Stimulated activated effector memory CD8-positive, alpha-beta T cell treated with anti-CD3 and anti-CD28 coated beads, Interleukin-12 subunit alpha, Interleukin-12 subunit beta, amount 100 ng/mL, for 72 hours (primary cell): Measurements from ENCODE around the gene GMCL1.

Experiments used
- ATAC-seq: fragments of 150-1000 bp; cut with Tn5 transposase; 2 replicates; pipeline ENCODE4 v1.10.0; 2021
- DNase-seq, 2 donors: peaks; one replicate each; pipeline ENCODE4 v3.0.0; 2021 to 2022; ENCODE audit warnings: low spot score in 2 of 2
- H3K27ac Mint-ChIP-seq: one replicate; pipeline ENCODE4 v1.8.0; 2022; ENCODE audit warnings: mild to moderate bottlenecking, mixed read lengths
- H3K36me3 Mint-ChIP-seq: one replicate; pipeline ENCODE4 v1.8.0; 2022; ENCODE audit warnings: mild to moderate bottlenecking, mixed read lengths
- H3K4me1 Mint-ChIP-seq: one replicate; pipeline ENCODE4 v1.8.0; 2022; ENCODE audit warnings: mixed read lengths
- H3K4me3 Mint-ChIP-seq: one replicate; pipeline ENCODE4 v1.8.0; 2022; ENCODE audit warnings: mild to moderate bottlenecking, mixed read lengths
- H3K9me3 Mint-ChIP-seq: one replicate; pipeline ENCODE4 v1.8.0; 2022; ENCODE audit warnings: mixed read lengths

GMCL1 gene

GRCh38 chr2:69829256-69830044 lies at the start of gene GMCL1:
TSS of gene GMCL1 (plus strand) at chr2:69829660. CDS start at chr2:69829893, 233 bp downstream.
- peak within 1 kb of the TSS; percentile 93 for H3K4me3 Mint-ChIP-seq
- peaks cover 37% of the 10 kb centered on the region for H3K4me1 Mint-ChIP-seq

GRCh38 chr2:69780921-69781320 lies 48.5 kb upstream of the GMCL1 start:
- no peak for DNase-seq
- Mint-ChIP-seq H3K36me3 (no peaks in the 10 kb centered on the region), H3K4me3 (no peak overlapping the region), H3K4me1 (peaks cover 19% of the 10 kb centered on the region), H3K27ac (no peak overlapping the region), H3K9me3 (no peaks in the 10 kb centered on the region)
- ATAC-seq = no peak

More at GRCh38 chr2:69829256-69830044, at the start of gene GMCL1:
- peak; percentile 99 to 100 for DNase-seq
- peak; percentile 96 for ATAC-seq
- H3K9me3 Mint-ChIP-seq = no peaks in the 10 kb centered on the region
- H3K27ac Mint-ChIP-seq = peak within 1 kb of the TSS; percentile 97
- H3K36me3 Mint-ChIP-seq = peaks cover 48% of the 10 kb centered on the region

DNA sequence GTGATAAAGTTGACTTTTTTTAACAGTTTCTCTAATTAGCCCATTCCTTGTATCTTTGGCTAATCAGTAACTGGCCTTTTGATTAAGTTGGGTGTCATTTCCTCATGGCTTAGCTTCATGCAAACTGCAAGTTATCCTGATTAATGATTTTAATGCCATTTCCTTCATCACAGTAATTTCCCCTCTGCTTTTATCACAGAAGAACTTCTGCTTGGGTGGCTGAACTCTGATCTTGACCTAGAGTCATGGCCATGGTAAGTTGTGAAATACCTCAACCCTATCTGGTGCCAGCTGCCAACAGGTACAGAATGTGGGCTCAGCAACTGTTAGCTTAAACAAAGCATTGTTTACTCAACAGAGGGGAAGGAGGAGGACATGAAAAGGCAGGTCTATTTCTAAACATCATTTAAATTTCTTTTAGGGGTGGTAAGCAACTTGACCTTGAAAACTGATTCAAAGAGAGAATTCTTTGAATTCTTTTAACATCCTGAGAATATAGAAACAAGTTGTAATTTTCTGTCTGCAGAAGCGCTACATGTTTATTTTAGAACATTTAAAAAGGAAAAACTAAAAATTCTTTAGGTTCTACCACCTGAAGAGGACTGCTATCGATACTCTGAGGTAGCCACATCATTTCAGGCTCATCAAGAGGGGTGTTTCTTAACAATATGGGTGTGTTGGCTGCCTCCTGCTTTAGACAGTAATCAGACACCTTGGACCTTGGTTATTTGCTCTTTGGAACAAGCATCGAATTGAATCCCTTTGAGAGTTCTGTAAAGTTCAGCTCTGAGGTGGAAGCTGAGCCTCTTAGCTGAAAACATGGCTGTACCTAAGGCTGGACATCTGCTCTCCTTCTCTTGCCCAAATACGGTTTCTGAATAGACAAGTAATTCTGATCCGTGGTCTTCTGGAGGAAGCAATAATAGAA lies 47.9 kb upstream of the GMCL1 start:
- Mint-ChIP-seq H3K27ac (no peak overlapping the region), H3K36me3 (no peaks in the 10 kb centered on the region), H3K4me3 (no peak overlapping the region), H3K4me1 (peaks cover 17% of the 10 kb centered on the region), H3K9me3 (no peaks in the 10 kb centered on the region)
- ATAC-seq (no peak), DNase-seq (no peak)

DNA sequence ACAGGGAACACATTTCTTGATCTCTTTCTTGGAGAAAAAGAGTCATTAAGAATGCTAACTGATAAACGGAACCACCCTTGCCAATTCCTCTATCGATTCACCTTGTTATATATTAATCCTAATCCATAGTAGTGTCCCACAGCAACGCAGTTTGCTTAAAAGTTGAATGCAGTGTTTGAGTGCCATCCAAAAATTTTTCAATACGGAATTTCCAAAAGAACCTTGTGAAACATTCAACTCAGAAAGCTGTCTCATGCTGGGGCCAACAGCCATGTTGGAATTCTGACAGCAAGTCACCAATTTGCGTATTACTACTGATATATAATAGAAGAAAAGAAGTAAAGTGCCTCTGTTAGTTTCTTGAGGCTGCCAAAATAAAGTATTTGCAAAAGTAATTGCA lies 45.2 kb upstream of the GMCL1 start:
- ATAC-seq = no peak
- Mint-ChIP-seq H3K4me3 (no peak overlapping the region), H3K27ac (no peak overlapping the region), H3K36me3 (peaks cover 8% of the 10 kb centered on the region), H3K9me3 (no peaks in the 10 kb centered on the region), H3K4me1 (peaks cover 17% of the 10 kb centered on the region)
- no peak for DNase-seq

DNA sequence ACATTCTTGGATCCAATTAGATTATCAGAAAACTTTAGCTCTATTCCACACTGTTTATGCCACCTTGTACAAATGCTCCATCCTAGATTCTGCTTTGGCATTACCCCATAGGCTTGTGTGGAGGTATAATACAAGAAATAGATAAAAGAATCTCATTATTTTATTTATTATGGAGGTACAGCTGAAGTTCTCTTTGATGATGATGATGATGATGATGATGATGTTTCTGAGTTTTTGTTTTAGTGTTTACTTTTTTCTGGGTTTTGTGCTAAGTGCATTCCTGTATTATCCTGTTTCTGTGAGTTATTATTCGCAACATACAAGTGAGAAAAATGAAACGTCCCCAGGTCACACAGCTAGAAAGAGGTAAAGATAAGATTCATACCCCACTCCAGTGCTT lies 44.1 kb upstream of the GMCL1 start:
- H3K27ac Mint-ChIP-seq = no peak overlapping the region
- H3K36me3 Mint-ChIP-seq = peaks cover 8% of the 10 kb centered on the region
- H3K9me3 Mint-ChIP-seq = no peaks in the 10 kb centered on the region
- ATAC-seq (no peak), DNase-seq (no peak)
- H3K4me3 Mint-ChIP-seq = no peak overlapping the region
- H3K4me1 Mint-ChIP-seq = peaks cover 21% of the 10 kb centered on the region

DNA sequence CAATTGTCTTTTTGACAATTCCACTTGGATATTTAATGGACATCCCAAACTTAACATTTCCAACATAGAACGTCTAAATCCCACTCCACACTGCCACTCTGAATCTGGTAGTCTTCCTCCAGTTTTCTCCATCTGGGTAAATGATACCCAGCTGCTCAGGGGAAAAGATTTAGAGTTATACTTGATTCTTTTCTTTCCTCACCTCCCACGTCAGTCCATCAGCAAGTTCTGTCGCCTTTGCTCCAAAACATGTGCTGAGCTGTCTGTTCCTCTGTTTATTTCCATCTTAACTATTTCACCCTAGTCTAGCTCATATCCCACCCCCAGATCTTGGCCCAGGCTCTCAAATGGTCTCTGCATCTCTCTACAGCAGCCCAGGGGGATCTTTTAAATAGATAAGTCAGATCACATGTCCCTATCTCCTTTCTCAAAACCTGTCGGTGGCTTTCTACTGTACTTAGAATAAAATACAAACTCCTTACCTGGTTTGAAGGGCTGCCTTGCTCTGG lies 43.4 kb upstream of the GMCL1 start:
- H3K4me3 Mint-ChIP-seq = no peak overlapping the region
- peaks cover 8% of the 10 kb centered on the region for H3K36me3 Mint-ChIP-seq
- no peaks in the 10 kb centered on the region for H3K9me3 Mint-ChIP-seq
- no peak overlapping the region for H3K27ac Mint-ChIP-seq
- ATAC-seq = no peak
- no peak for DNase-seq
- peaks cover 22% of the 10 kb centered on the region for H3K4me1 Mint-ChIP-seq

- no peak overlapping the region for H3K4me3 Mint-ChIP-seq
Observed at GRCh38 chr2:69789175-69789721, 40.2 kb upstream of the GMCL1 start.

DNA sequence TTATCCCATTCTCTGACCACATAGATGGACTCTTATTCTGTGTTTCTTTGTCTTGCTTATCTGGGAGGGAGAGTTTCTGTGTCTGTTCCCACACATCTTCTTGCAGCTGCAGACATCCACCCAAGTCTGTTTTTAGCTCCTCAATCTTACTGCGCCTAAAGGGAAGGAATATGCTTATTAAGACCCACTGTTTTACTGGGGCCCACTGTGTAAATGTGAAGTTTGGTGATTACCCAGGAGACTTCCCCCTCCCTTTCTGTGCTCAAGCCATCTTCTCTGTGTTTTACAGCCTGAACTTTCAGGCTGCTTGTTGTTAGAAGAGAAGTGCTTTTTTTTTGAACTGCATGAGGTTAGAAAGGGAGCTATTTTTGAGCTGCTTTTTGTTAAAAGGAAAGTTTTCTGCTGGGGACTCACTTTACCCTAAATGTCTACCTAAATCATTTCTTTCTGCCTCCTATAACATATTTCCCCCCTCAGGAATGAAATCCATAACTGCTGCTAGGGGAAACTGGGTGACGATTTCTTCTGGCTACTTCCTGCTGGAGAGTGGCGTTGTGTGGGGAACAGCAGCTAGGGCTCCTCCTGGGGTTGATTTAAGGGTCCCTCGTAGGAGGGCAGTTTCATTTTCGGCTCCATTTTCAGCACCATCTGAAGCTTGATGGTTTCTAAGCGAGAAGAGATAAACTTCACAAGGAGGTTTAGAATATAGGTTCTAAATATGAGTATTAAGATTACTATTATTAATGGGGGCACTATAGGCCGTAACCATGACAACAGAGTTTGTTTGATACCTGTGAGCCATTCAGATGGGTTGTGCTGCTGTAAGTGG lies 39.5 kb upstream of the GMCL1 start:
- DNase-seq (no peak), ATAC-seq (no peak)
- H3K9me3 Mint-ChIP-seq = no peaks in the 10 kb centered on the region
- peaks cover 22% of the 10 kb centered on the region for H3K4me1 Mint-ChIP-seq
- H3K36me3 Mint-ChIP-seq = peaks cover 8% of the 10 kb centered on the region
- peak overlapping the region; percentile 80 for H3K27ac Mint-ChIP-seq
- H3K4me3 Mint-ChIP-seq = peak overlapping the region; percentile 38

More at GRCh38 chr2:69789175-69789721, 40.2 kb upstream of the GMCL1 start:
- Mint-ChIP-seq H3K9me3 (no peaks in the 10 kb centered on the region), H3K36me3 (peaks cover 8% of the 10 kb centered on the region), H3K4me1 (peaks cover 22% of the 10 kb centered on the region), H3K27ac (peak overlapping the region; percentile 80)
- ATAC-seq (no peak), DNase-seq (no peak)

GRCh38 chr2:69790601-69790959 lies 38.9 kb upstream of the GMCL1 start:
- Mint-ChIP-seq H3K4me1 (peaks cover 22% of the 10 kb centered on the region), H3K36me3 (peaks cover 8% of the 10 kb centered on the region), H3K9me3 (no peaks in the 10 kb centered on the region), H3K27ac (no peak overlapping the region), H3K4me3 (peak overlapping the region; percentile 38)
- ATAC-seq (no peak), DNase-seq (no peak)

GRCh38 chr2:69791045-69791444 lies 38.4 kb upstream of the GMCL1 start:
- H3K4me1 Mint-ChIP-seq = peaks cover 18% of the 10 kb centered on the region
- no peak overlapping the region for H3K27ac Mint-ChIP-seq
- no peak overlapping the region for H3K4me3 Mint-ChIP-seq
- DNase-seq (no peak), ATAC-seq (no peak)
- peaks cover 8% of the 10 kb centered on the region for H3K36me3 Mint-ChIP-seq
- H3K9me3 Mint-ChIP-seq = no peaks in the 10 kb centered on the region

DNA sequence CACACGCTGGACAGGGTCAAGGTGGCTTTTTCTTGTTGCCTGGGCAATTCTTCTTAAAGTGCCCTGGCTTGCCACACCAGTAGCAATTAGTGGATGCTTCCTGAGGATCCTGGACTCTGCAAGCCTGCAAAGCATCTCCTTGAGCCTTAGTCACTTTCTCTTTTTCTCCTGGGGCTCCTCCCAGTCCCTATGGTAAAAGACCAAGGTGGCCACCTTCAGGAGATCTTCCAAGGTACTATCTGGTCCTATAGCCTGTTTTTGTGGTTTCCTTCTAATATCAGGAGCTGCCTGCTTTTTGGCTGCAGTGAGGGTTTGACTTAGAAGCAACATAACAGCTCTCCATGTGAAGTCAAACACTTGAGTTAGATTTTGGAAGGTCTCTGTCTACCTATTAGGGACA lies 33.3 kb upstream of the GMCL1 start:
- ATAC-seq (no peak), DNase-seq (no peak)
- no peaks in the 10 kb centered on the region for H3K36me3 Mint-ChIP-seq
- peaks cover 12% of the 10 kb centered on the region for H3K4me1 Mint-ChIP-seq
- H3K4me3 Mint-ChIP-seq = no peak overlapping the region
- H3K27ac Mint-ChIP-seq = no peak overlapping the region
- H3K9me3 Mint-ChIP-seq = no peaks in the 10 kb centered on the region

DNA sequence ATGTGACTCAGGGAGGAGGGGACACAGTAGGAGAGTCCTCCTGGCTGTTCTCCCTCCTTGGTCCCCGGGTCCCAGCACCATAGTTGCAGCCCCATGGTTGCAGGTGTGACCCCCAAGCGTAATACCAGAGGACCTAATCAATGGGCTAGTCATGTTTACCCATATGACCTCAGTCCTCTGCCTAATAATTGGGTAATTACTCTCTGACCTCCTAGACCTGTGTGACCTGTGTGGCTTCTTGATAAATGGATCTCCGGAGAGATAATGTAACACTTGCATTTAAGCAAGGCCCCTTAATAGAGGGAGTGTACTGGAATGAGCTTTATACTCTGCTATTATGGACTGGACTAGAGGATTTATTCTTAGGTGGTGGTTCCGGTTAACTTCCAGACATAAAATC lies 32.2 kb upstream of the GMCL1 start:
- DNase-seq (no peak), ATAC-seq (no peak)
- Mint-ChIP-seq H3K36me3 (no peaks in the 10 kb centered on the region), H3K4me3 (no peak overlapping the region), H3K9me3 (no peaks in the 10 kb centered on the region), H3K27ac (peak overlapping the region; percentile 4), H3K4me1 (peaks cover 12% of the 10 kb centered on the region)

DNA sequence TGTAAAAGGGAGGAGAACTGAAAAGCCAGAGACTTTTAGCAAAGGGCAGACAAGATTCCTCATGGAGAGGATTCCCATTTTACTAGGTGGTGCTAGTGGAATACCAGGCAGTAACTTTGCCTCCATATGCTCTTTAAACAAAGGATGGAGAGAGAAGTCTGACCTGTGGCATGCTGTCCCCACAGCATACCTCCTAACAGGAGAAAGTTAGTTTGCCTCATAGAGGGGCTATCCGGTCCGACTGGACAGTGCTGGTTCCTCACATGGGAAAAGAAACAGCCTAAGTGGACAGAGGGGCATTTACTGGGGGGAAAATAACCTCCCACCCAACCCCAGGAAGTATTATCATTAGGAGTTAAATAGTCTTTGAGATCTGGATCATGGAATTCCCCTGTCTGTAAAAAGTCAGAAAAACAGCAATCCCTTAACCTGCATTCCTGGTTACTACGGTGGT lies 31.6 kb upstream of the GMCL1 start:
- ATAC-seq (no peak), DNase-seq (no peak)
- H3K27ac Mint-ChIP-seq = peak overlapping the region; percentile 4
- H3K4me3 Mint-ChIP-seq = no peak overlapping the region
- H3K36me3 Mint-ChIP-seq = no peaks in the 10 kb centered on the region
- H3K9me3 Mint-ChIP-seq = no peaks in the 10 kb centered on the region
- H3K4me1 Mint-ChIP-seq = peaks cover 12% of the 10 kb centered on the region

GRCh38 chr2:69798290-69798908 lies 31.1 kb upstream of the GMCL1 start:
- DNase-seq = no peak
- Mint-ChIP-seq H3K4me1 (peaks cover 16% of the 10 kb centered on the region), H3K36me3 (peaks cover 1% of the 10 kb centered on the region), H3K27ac (no peak overlapping the region), H3K4me3 (no peak overlapping the region), H3K9me3 (no peaks in the 10 kb centered on the region)
- ATAC-seq = no peak
